Rectal smooth muscle tissue (tissue), 1 donor: Measurements from ENCODE around the gene AAMP.

Experiments
- H3K27ac ChIP-seq: one replicate; pipeline ENCODE4 v1.7.0; 2013; ENCODE audit warnings: low read depth, low read length, inconsistent platforms
- H3K27me3 ChIP-seq: one replicate; pipeline ENCODE4 v1.7.0; 2013; ENCODE audit warnings: low read length; ENCODE audit not compliant: control insufficient read depth, insufficient read depth
- H3K36me3 ChIP-seq: one replicate; pipeline ENCODE4 v1.7.0; 2013; ENCODE audit warnings: low read length; ENCODE audit not compliant: control insufficient read depth, insufficient read depth
- H3K4me1 ChIP-seq: one replicate; pipeline ENCODE4 v1.7.0; 2013; ENCODE audit warnings: low read length; ENCODE audit not compliant: control insufficient read depth, insufficient read depth
- H3K4me3 ChIP-seq: one replicate; pipeline ENCODE4 v1.7.0; 2013; ENCODE audit warnings: low read length
- H3K9ac ChIP-seq: one replicate; pipeline ENCODE4 v1.7.0; 2013; ENCODE audit warnings: low read length

The AAMP gene

DNA sequence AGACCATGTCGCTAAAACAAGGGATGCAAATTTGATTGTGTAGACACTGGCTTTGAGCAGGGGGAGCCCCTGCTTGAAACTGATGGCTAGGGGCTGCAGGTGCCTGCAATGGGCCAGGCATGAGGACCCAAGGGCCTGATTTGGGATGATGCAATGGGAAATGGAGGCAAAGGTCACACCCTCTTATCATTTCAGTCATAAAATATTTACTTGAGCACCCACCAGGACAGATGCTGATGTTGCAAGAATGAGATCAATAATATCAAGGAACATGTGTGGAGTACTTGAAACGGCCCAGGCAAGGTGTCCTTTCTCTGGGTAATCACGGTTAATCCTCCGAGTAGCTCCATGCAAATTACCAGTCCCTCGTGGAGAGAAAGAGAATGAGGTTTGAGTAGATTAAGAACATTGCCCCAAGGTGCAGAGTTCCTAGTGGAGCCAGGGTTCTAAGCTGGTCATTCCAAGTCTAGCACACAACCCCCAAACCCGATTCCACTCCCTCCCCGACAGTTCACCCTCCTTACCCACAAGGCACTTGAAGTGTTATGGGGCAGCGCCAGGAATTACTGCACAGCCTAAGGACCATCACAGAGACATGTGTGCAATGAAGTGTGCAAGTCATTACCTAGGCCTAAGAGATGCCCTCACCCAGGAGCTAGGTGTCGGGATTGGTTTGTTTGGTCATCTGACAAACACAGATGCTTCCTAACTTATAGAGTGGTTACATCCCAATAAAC lies 36.4 kb upstream of the AAMP start:
- Histone ChIP-seq H3K4me1 (no peaks in the 10 kb centered on the region), H3K27ac (no peak overlapping the region), H3K4me3 (no peak overlapping the region)

DNA sequence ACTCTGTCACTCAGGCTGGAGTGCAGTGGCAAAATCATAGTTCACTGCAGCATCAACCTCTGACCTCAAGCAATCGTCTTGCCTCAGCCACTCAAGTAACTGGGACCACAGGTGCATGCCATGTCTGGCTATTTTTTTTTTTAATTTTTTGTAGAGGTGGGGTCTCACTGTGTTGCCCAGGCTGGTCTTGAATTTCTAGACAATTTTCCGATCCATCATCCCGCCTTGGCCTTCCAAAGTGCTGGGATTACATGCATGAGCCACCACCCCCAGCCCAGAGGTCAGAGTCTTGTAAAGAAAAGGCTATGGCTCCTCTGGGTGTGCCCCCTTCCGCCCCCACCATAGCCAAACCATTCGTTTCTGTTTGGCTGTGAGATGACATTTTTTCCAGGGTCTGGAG lies 35.4 kb upstream of the AAMP start:
- H3K27me3 ChIP-seq = no peaks in the 10 kb centered on the region
- no peak overlapping the region for H3K27ac ChIP-seq
- H3K4me1 ChIP-seq = no peaks in the 10 kb centered on the region

More for the DNA sequence above, 36.4 kb upstream of the AAMP start:
- no peaks in the 10 kb centered on the region for H3K36me3 ChIP-seq
- H3K9ac ChIP-seq = no peak overlapping the region
- H3K27me3 ChIP-seq = no peaks in the 10 kb centered on the region

DNA sequence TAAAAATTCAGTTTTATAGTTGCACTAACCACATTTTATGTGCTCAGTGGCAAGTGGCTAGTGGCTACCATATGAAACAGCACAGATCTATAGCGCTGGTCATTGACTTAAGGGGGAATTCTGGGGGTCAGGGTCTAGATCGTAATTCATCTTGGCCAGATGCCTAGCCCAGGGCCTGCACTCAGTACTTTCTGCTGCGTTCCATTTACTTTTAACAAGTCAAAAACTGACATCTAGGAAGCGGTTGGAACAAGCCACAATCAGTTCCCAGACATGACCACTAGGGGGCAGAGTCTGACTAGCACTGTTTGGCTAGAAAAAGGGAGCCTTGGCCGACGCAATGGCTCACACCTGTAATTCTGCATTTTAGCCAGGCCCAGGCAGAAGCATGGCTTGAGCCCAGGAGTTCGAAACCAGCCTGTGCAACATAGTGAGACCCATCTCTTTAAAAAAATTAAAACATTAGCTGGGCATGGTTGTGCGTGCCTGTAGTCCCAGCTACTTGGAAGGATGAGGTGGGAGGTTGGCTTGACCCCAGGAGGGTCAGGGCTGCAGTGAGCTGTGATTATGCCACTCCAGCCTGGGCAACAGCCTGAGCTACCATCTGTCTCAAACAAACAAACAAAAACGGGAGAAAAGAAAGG lies 31.4 kb upstream of the AAMP start:
- Histone ChIP-seq H3K27me3 (no peaks in the 10 kb centered on the region), H3K36me3 (no peaks in the 10 kb centered on the region), H3K4me3 (no peak overlapping the region), H3K27ac (no peak overlapping the region), H3K9ac (no peak overlapping the region), H3K4me1 (no peaks in the 10 kb centered on the region)

More for the DNA sequence above, 35.4 kb upstream of the AAMP start:
- Histone ChIP-seq H3K36me3 (no peaks in the 10 kb centered on the region), H3K9ac (no peak overlapping the region), H3K4me3 (no peak overlapping the region)

DNA sequence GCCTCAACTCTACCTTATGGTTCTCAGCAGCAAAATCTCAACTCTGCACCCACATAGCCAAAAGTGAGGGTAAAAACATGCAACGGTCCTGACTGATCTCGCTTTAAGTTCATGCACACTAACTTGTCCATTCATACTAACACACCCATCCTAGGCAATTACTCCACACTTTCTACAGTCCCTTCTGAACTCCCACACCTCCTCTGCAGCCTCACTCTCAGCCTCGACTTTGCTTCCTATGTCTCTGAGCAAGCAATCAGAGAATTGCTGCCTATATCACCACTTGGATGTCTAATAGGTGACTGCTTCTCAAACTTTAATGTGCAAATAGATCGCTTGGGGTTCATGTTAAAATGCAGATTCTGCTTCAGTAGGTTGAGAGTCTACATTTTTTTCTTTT lies 30.2 kb upstream of the AAMP start:
- Histone ChIP-seq H3K27ac (no peak overlapping the region), H3K27me3 (no peaks in the 10 kb centered on the region), H3K4me1 (no peaks in the 10 kb centered on the region), H3K36me3 (no peaks in the 10 kb centered on the region), H3K4me3 (no peak overlapping the region), H3K9ac (no peak overlapping the region)

DNA sequence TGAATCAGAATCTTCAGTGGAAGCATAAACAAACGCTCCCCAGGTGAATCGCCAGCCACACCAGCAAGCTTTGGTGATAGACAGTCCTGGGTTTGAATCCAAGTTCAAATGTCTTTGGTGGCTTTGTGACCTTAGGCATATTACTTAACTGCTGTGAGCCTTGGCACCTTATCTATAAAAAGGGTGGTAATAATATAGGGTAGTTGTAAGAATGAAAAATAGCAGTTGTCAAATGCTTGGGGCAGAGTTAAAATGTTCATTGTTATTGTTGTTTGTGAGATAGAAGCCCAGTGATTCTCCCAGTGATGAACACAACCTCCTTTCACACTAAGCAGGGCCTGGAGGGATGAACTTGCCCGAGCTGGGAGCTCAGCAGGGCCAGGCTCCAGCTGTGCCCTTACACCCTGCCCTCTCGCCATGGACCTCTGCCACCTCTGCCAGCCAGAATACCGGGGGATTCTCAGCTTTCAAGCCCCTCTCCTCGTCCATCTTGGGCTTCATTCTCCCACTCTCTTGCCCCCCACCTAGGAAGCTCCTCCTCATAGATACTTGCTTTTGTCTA lies 28.5 kb upstream of the AAMP start:
- H3K9ac ChIP-seq = no peak overlapping the region
- H3K4me3 ChIP-seq = no peak overlapping the region
- no peaks in the 10 kb centered on the region for H3K4me1 ChIP-seq
- no peaks in the 10 kb centered on the region for H3K27me3 ChIP-seq
- no peak overlapping the region for H3K27ac ChIP-seq
- no peaks in the 10 kb centered on the region for H3K36me3 ChIP-seq

DNA sequence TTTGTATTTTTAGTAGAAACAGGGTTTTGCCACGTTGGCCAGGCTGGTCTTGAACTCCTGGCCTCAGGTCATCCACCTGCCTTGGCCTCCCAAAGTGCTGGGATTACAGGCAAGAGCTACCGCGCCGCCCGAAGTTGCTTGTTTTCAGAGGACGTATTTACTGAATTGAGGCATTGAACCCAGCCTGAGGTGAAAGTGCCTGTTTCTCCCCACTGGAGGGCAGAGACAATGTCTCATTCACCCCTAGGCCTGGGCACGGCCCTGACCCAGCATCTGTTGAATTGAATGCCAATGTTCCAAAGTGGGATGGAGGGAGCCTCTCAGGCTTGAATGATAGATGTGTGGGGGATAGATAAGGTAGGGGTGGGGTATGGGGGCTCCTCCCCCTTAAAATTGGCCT lies 26.9 kb upstream of the AAMP start:
- Histone ChIP-seq H3K36me3 (no peaks in the 10 kb centered on the region), H3K4me1 (peaks cover 4% of the 10 kb centered on the region), H3K9ac (no peak overlapping the region), H3K27me3 (no peaks in the 10 kb centered on the region), H3K4me3 (no peak overlapping the region), H3K27ac (no peak overlapping the region)

DNA sequence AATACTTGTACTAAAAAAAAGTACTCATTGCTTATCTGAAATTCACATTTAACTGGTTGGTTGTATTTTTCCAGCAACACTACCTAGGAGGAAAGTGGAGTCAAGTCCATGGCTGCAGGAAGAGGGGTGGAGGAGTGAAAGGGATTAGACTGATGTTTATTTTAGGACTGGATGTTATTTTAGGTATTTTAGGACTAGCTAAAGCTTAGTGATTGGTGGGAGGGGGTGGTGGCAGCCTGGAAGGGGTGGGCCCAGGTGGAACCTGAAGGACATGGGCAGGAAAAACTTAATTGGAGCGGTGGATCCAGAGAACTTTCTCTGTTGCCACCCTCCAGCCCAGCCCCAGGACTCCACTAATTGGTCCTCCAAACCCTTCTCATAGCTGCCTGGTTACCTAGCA lies 26.3 kb upstream of the AAMP start:
- Histone ChIP-seq H3K27me3 (no peaks in the 10 kb centered on the region), H3K9ac (no peak overlapping the region), H3K27ac (no peak overlapping the region), H3K4me1 (peaks cover 7% of the 10 kb centered on the region), H3K4me3 (no peak overlapping the region), H3K36me3 (no peaks in the 10 kb centered on the region)

DNA sequence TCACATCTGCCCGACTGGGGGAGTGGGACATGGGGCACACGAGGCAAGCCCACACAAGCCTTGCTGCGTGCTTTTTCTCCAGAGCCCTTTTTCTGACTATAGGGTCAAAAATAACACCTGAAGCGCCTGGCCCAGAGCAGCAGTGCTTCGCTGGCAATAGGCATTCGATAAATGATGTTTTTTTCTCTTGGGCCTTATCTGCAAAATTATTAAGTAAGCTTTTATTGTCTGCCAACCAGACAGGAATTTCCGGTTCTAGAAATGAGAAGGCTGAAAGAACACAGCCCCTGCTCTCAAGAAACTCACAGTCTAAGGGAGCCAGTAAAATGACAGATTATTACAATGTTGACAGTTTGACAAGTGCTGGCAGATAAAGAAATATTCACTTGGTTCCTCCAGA lies 25.1 kb upstream of the AAMP start:
- Histone ChIP-seq H3K27ac (no peak overlapping the region), H3K9ac (no peak overlapping the region), H3K27me3 (no peaks in the 10 kb centered on the region), H3K36me3 (no peaks in the 10 kb centered on the region), H3K4me3 (no peak overlapping the region), H3K4me1 (peaks cover 18% of the 10 kb centered on the region)

DNA sequence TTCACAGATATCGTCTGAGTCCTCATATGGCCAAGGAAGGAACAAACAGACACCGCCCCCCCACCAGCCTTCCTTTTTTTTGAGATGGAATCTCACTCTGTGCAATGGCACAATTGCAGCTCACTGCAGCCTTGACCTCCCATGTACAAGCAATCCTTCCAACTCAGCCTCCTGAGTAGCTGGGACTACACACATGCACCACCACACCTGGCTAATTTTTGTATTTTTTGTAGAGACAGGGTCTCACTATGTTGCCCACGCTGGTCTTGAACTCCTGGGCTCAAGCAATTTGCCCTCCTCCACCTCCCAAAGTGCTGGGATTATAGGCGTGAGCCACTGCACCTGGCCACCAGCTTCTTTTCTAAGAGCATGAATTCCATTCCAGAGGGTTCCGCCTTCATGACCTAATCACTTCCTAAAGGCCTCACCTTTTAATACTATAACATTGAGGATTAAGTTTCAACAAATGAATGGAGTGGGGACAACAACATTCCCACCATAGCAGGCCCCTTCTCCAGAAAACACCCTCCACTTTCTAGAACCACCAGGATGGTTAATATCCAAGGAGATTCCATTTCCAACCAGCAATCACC lies 24.6 kb upstream of the AAMP start:
- H3K4me1 ChIP-seq = peaks cover 23% of the 10 kb centered on the region
- no peak overlapping the region for H3K27ac ChIP-seq
- no peak overlapping the region for H3K4me3 ChIP-seq
- H3K27me3 ChIP-seq = no peaks in the 10 kb centered on the region
- H3K9ac ChIP-seq = no peak overlapping the region
- no peaks in the 10 kb centered on the region for H3K36me3 ChIP-seq

DNA sequence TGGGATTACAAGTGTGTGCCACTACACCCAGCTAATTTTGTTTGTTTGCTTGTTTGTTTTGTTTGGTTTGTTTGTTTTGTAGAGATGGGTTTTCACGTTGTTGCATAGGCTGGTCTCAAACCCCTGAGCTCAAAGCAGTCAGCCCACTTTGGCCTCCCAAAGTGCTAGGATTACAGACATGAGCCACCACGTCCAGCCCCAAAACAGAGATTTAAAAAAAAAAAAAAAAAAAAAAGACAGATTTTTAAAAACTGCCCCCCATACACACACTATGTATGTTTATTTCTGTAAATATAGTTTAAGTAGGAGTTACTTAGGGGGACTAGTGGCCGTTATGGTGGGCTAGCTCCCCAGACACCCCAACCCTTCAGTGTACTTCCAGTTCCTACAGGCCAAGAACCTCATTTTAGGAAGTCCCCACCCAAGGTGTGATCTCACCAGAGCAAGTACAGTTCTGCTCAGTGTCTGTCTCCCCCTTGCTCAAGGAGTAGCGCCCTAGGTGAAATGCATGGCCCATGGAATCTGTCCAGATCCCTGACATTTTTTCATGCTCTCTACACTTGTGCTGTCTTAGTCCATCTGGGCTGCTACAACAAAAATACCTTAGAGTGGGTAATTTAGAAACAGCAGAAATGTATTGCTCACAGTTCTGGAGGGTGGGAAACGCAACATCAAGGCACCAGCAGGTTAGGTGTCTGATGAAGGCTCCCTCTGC lies 23.9 kb upstream of the AAMP start:
- peak overlapping the region; percentile 4 for H3K4me3 ChIP-seq
- no peak overlapping the region for H3K9ac ChIP-seq
- peaks cover 24% of the 10 kb centered on the region for H3K4me1 ChIP-seq
- H3K27me3 ChIP-seq = no peaks in the 10 kb centered on the region
- no peaks in the 10 kb centered on the region for H3K36me3 ChIP-seq
- H3K27ac ChIP-seq = no peak overlapping the region

DNA sequence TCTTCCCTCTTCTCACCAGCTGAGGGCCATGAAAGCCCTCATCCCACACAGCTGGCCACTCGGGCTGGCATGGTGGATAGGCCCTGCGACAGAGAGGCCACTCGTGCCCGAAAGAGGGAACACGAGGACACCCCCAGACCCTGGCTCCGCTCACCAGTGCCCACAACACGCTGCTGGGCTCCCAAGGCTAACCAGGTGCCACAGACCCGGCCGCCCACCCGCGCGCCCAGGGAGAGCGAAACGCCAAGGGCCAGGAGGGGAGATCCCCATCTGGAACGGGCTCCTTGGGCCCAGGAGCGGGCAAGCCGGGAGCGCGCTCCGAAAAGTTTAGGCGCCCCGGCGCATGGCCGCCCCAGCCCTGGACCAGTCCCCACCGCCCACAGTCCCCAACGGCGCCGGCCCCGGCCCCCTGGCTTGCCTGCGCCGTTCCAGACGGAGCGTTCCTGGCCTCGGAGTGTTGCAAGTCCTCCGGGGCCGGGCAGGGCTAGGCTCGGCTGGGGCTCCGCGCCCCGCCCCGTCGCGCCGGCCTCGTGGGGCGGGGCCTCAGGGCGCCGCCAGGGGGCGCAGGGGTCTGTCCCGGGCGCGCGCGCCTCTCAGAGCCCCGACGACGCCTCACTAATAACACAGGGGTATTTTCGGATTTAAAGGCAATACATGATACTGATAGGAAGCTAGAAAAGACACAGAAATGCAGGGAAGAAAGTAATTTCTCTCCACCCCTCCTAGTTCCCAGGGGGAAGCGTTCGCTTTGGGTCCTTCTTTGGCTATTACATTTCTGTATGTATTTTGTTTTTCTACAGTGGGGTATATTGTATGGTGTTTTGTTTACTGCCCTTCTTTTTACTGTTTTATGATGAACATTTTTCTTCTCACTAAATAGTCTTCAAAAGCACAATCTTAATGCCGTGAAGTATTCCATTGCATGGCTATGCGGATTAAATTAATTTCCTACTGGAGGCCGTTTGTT lies 22.4 kb upstream of the AAMP start, which contains the start of gene TMBIM1:
TMBIM1 (minus strand) TSS at position 456 of the 967 bp plus-strand sequence. CDS start 10,362 bp downstream, outside the sequence.
- H3K27ac ChIP-seq = peak within 1 kb of the TSS; percentile 96
- no peaks in the 10 kb centered on the region for H3K27me3 ChIP-seq
- no peaks in the 10 kb centered on the region for H3K36me3 ChIP-seq
- peaks cover 29% of the 10 kb centered on the region for H3K4me1 ChIP-seq
- H3K4me3 ChIP-seq = peak within 1 kb of the TSS; percentile 94
- peak within 1 kb of the TSS; percentile 88 for H3K9ac ChIP-seq
